Muscle of leg (tissue), 16 donors: ENCODE results near the gene RNF214. TPM values are rescaled to one million over a fixed set of nuclear protein-coding genes. Genes with fewer than 3 reads are reported as not detected.
"Not testable (repeated sequence)": the region's sequence is repeated elsewhere in the genome, so short reads cannot be mapped to it uniquely, and the experiment has no call there.

Experiments
- DNase-seq: peaks from one replicate; pipeline ENCODE4 v3.0.0; 2013
- H3K27ac ChIP-seq: one replicate; pipeline ENCODE4 v1.5.1; 2013; ENCODE audit warnings: mild to moderate bottlenecking, low read length, control low read depth
- H3K27me3 ChIP-seq: one replicate; pipeline ENCODE4 v1.6.1; 2013; ENCODE audit warnings: low read length; ENCODE audit not compliant: control insufficient read depth, insufficient read depth
- H3K36me3 ChIP-seq: one replicate; pipeline ENCODE4 v1.6.1; 2013; ENCODE audit warnings: low read length; ENCODE audit not compliant: control insufficient read depth, insufficient read depth
- H3K4me1 ChIP-seq: one replicate; pipeline ENCODE4 v1.6.1; 2013; ENCODE audit warnings: low read length; ENCODE audit not compliant: control insufficient read depth, insufficient read depth
- H3K4me3 ChIP-seq: one replicate; pipeline ENCODE4 v1.5.1; 2013; ENCODE audit warnings: low read length, control low read depth
- H3K9me3 ChIP-seq: replicated peaks from 2 replicates; pipeline ENCODE4 v1.6.1; 2013; ENCODE audit warnings: low read depth, low read length; ENCODE audit not compliant: control insufficient read depth
- WGBS: methylation state at CpG from one replicate; pipeline ENCODE4 v1.1.5; 2013; ENCODE audit warnings: missing lambda C conversion rate; ENCODE audit not compliant: insufficient coverage; 5-methylcytosine and 5-hydroxymethylcytosine counted together
- long read RNA-seq, 11 donors: transcript quantifications; one replicate each; lab custom pipeline, GENCODE V29; 2026
- polyA plus RNA-seq, 8 donors: library from polyadenylated mRNA; unstranded; fragments of 120-200 nt; gene quantifications; one replicate each; pipeline versions ENCODE4 v1.2.1 to v1.2.3, GENCODE V29; 2013; ENCODE audit warnings: inconsistent platforms in 1 of 8, low replicate concordance in 1 of 8; ENCODE audit not compliant: insufficient read length in 8 of 8, insufficient read depth in 1 of 8
- total RNA-seq: library from RNA; stranded (reverse); fragments of 120-200 nt; gene quantifications from one replicate; pipeline ENCODE4 v1.2.4, GENCODE V29; 2013

Gene RNF214
- total RNA-seq = 11.0 TPM
- polyA plus RNA-seq = 10 to 100 TPM; 14.4 to 19.4 (median 17.5) TPM
- long read RNA-seq, donor 1, partial matches to known transcripts = 13 of 13 reads
- long read RNA-seq, donor 1, other reads (novel, unspliced or antisense) = 0 of 13 reads
- long read RNA-seq, donor 2, partial matches to known transcripts = 0 of 1 reads
- long read RNA-seq, donor 2, other reads (novel, unspliced or antisense) = 0 of 1 reads
- long read RNA-seq, donor 3, partial matches to known transcripts = 0 of 1 reads
- long read RNA-seq, donor 3, other reads (novel, unspliced or antisense) = 0 of 1 reads
- long read RNA-seq, donor 4, partial matches to known transcripts = 0 of 8 reads
- long read RNA-seq, donor 4, other reads (novel, unspliced or antisense) = 7 of 8 reads
- long read RNA-seq, donor 5, partial matches to known transcripts = 0 of 4 reads
- long read RNA-seq, donor 5, other reads (novel, unspliced or antisense) = 0 of 4 reads
- long read RNA-seq, donor 6, partial matches to known transcripts = 0 of 2 reads
- long read RNA-seq, donor 6, other reads (novel, unspliced or antisense) = 0 of 2 reads
- long read RNA-seq, donor 7, partial matches to known transcripts = 0 of 2 reads
- long read RNA-seq, donor 7, other reads (novel, unspliced or antisense) = 0 of 2 reads
- long read RNA-seq, donor 8 = 0 reads
- long read RNA-seq, donor 9, partial matches to known transcripts = 0 of 9 reads
- long read RNA-seq, donor 9, other reads (novel, unspliced or antisense) = 6 of 9 reads
- long read RNA-seq, donor 10, partial matches to known transcripts = 0 of 5 reads
- long read RNA-seq, donor 10, other reads (novel, unspliced or antisense) = 0 of 5 reads
- long read RNA-seq, donor 11, partial matches to known transcripts = 0 of 3 reads
- long read RNA-seq, donor 11, other reads (novel, unspliced or antisense) = 0 of 3 reads

DNA sequence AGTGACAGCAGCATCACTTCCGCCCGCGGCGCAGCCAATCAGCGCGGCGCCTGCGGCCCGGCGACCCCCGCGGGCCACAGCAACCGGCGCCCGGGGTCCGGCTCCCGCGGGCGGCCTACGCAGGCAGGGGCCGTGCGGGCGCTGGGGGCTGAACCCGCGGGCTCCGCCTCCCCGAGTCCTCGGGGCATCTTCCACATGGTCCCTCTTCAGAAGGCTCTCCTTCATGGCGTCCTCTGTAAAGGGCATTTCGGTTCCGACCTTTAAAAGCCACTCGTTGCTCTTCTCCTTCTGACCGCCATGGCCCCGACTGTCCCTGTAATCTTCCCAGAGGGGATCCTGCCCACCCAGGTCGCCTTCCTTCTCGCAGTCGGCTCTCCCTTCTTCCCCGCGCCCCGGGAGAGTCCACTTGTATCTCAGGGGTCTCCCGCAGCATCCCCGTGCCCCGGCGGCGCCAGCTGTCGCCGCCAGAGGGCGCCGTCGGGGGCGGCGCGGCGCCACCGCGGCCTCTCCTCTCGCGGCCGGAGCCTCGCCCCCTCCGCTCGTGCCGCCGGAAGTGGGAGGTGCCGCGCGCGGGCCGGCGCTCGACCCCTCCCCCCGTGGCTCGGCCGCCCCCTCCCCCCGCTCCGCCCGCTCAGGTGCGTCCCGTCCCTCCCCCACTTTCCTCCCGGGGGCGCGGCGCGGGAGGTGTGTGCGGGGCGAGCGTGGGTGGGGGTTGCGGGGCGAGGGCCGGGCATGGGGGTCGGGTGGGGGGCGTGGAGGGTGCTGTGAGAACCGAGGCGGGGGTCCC lies at the start of gene RNF214:
TSS of gene RNF214 (plus strand) at position 580 of the 787 bp plus-strand sequence. CDS start 1,602 bp downstream, outside the sequence.
- WGBS = under 1% methylated on average over 60 of the region's 94 CpGs
- Histone ChIP-seq H3K27ac (peak within 1 kb of the TSS; percentile 93), H3K4me3 (peak within 1 kb of the TSS; percentile 85), H3K36me3 (peaks cover 33% of the 10 kb centered on the region), H3K9me3 (no peaks in the 10 kb centered on the region), H3K27me3 (no peaks in the 10 kb centered on the region), H3K4me1 (peaks cover 21% of the 10 kb centered on the region)
- peak; percentile 92 for DNase-seq

GRCh38 chr11:117183178-117183577 lies 49.3 kb upstream of the RNF214 start:
- not testable (repeated sequence) for H3K27ac ChIP-seq, H3K9me3 ChIP-seq, H3K27me3 ChIP-seq, H3K4me3 ChIP-seq, DNase-seq
- 94% methylated on average over 7 of the region's 13 CpGs for WGBS
- peaks cover 25% of the 10 kb centered on the region for H3K4me1 ChIP-seq
- peaks cover 51% of the 10 kb centered on the region for H3K36me3 ChIP-seq

GRCh38 chr11:117183724-117184349 lies 48.6 kb upstream of the RNF214 start:
- 85% methylated on average over 8 of the region's 11 CpGs for WGBS
- H3K36me3 ChIP-seq = peaks cover 56% of the 10 kb centered on the region

DNA sequence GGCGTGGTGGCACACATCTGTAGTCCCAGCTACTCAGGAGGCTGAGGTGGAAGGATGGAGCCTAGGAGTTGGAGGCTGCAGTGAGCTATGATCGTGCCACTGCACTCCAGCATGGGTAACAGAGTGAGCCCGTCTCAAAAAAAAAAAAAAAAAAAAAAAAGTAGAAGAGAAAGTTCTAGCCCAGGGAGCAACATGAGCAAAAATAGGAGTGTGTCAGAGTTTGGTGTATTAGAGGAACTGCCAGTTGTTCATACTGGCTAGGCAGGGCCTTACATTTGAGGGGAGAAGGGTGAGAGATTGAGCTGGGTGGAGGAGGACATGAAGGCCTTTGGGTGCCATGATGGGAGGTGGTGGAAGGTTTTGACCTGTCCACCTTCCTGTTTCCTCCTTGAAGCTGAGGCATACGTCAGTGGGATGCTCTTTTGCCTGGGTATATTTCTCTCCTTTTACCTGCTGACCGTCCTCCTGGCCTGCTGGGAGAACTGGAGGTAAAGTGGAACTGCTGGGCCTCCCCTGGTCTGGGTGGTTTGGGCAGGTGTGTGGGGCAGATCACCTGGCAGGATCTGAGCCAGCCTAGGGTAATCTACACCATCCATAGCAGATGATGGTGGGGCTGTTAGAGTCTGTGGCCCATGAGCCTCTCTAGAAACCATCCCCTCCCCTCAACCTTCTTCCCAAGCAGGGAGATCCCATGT lies 46.6 kb upstream of the RNF214 start:
- H3K27me3 ChIP-seq = no peaks in the 10 kb centered on the region
- peaks cover 8% of the 10 kb centered on the region for H3K4me1 ChIP-seq
- no peak overlapping the region for H3K4me3 ChIP-seq
- peak; percentile 31 for DNase-seq
- WGBS = 95% methylated on average over 2 of the region's 5 CpGs
- no peaks in the 10 kb centered on the region for H3K9me3 ChIP-seq
- H3K36me3 ChIP-seq = peaks cover 76% of the 10 kb centered on the region
- H3K27ac ChIP-seq = no peak overlapping the region

More at GRCh38 chr11:117183724-117184349, 48.6 kb upstream of the RNF214 start:
- H3K4me1 ChIP-seq = peaks cover 25% of the 10 kb centered on the region
- no peak overlapping the region for H3K4me3 ChIP-seq
- no peaks in the 10 kb centered on the region for H3K27me3 ChIP-seq
- peak; percentile 3 for DNase-seq
- no peaks in the 10 kb centered on the region for H3K9me3 ChIP-seq
- H3K27ac ChIP-seq = no peak overlapping the region

DNA sequence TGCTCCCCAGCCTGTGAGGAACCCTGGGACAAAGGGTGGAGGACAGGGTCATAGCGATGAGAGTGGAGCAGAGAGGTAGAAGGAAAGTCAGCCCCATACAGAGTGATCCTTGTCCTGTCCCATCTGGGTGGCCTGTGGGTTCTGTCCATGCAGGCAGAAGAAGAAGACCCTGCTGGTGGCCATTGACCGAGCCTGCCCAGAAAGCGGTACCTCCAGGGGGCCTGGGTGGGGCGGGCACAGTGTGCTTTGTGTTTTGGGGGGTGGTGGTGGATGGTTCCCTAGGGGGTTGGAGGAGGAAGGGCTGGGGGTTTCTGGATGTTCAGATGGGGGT lies 46.1 kb upstream of the RNF214 start:
- Histone ChIP-seq H3K9me3 (no peaks in the 10 kb centered on the region), H3K4me1 (peaks cover 2% of the 10 kb centered on the region), H3K36me3 (peaks cover 75% of the 10 kb centered on the region), H3K4me3 (no peak overlapping the region), H3K27me3 (no peaks in the 10 kb centered on the region), H3K27ac (no peak overlapping the region)
- DNase-seq = no peak
- WGBS = 94% methylated on average over 3 of the region's 4 CpGs

GRCh38 chr11:117187007-117187406 lies 45.5 kb upstream of the RNF214 start:
- H3K9me3 ChIP-seq = no peaks in the 10 kb centered on the region
- 60% methylated on average over 2 of the region's 6 CpGs for WGBS
- H3K27me3 ChIP-seq = no peaks in the 10 kb centered on the region
- H3K4me1 ChIP-seq = no peaks in the 10 kb centered on the region
- DNase-seq = no peak
- no peak overlapping the region for H3K4me3 ChIP-seq
- peaks cover 75% of the 10 kb centered on the region for H3K36me3 ChIP-seq
- no peak overlapping the region for H3K27ac ChIP-seq

DNA sequence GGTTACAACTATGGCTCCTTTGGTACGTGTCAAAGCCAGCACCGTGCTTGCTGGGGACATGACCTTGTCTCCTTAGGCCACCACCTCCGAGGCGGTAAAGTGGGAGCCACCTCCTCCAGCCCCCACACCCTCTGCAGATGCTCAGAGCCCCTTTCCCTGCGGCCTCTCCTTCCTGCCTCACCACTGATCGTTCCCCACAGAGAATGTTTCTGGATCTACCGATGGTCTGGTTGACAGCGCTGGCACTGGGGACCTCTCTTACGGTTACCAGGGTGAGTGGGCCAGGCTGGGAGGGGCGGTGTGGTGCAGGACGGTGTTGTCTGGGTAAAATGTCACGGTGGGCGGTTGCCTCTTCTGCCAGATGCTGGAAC lies 45.1 kb upstream of the RNF214 start:
- no peak for DNase-seq
- H3K27me3 ChIP-seq = no peaks in the 10 kb centered on the region
- 72% methylated on average over 4 of the region's 13 CpGs for WGBS
- no peaks in the 10 kb centered on the region for H3K9me3 ChIP-seq
- H3K27ac ChIP-seq = no peak overlapping the region
- H3K4me1 ChIP-seq = no peaks in the 10 kb centered on the region
- peaks cover 75% of the 10 kb centered on the region for H3K36me3 ChIP-seq
- H3K4me3 ChIP-seq = no peak overlapping the region

DNA sequence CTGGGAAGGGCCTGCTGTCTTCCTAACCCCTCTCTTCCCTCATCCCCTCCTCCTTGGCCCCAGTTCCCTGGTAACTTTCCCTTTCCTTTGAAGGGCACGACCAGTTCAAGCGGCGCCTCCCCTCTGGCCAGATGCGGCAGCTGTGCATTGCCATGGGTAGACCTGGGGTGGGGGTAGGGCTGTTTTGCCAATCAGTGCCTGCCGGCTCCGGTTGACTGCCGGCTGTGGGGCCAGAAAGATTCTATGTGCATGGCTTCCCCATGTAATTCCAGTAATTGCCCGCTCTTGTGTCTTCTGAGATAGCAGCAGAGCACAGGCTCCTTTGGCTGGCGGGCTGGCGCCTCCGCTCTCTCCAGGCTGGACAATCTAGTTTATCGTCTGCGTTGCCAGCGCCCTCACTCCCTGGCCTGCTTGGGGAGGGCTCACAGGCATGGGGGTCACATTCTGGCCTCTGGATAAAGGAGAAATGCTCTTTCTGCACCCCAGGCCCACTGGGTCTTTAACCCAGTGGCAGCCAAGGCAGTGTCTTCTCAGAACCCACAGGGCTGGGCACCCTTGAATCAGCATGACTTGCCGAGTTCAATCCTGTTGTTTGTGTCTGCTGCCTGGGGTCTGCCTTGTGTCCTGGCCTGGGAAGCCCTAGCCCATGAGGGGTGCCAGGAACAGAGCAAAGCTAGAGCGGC lies 44.5 kb upstream of the RNF214 start:
- Histone ChIP-seq H3K4me1 (no peaks in the 10 kb centered on the region), H3K4me3 (no peak overlapping the region), H3K27ac (no peak overlapping the region), H3K36me3 (peaks cover 77% of the 10 kb centered on the region), H3K9me3 (no peaks in the 10 kb centered on the region), H3K27me3 (no peaks in the 10 kb centered on the region)
- DNase-seq = peak; percentile 3
- 90% methylated on average over 12 of the region's 16 CpGs for WGBS
